Stomach (tissue), 4 donors: ENCODE measurements around the gene ACTL8.

Experiments used
- EP300 ChIP-seq: sonication (generic); formaldehyde crosslinking; IDR thresholded peaks from one replicate; pipeline ENCODE4 v1.6.1; 2017; ENCODE audit warnings: antibody characterized with exemption
- POLR2A ChIP-seq, 4 donors: fragments of 450-650 bp; IDR thresholded peaks; one replicate each; pipeline ENCODE4 v1.6.1; 2016; ENCODE audit warnings: antibody characterized with exemption in 4 of 4, control low read depth in 2 of 4, mild to moderate bottlenecking in 1 of 4, moderate library complexity in 1 of 4
- POLR2AphosphoS5 ChIP-seq, 3 donors: sonication (generic); formaldehyde crosslinking; IDR thresholded peaks; one replicate each; pipeline ENCODE4 v1.6.1; 2016; ENCODE audit warnings: antibody characterized with exemption in 3 of 3
- TF ChIP-seq, protein P1 (sequence below), 7 experiments: fragments of 450-650 bp in 4 of 7; fragments of 200-600 bp in 3 of 7; sonication (generic) in 3 of 7; IDR thresholded peaks; one replicate each; pipeline ENCODE4 v1.5.1; 2016 to 2019; ENCODE audit warnings: antibody characterized with exemption in 7 of 7, control low read depth in 2 of 7, mild to moderate bottlenecking in 1 of 7

DNA sequence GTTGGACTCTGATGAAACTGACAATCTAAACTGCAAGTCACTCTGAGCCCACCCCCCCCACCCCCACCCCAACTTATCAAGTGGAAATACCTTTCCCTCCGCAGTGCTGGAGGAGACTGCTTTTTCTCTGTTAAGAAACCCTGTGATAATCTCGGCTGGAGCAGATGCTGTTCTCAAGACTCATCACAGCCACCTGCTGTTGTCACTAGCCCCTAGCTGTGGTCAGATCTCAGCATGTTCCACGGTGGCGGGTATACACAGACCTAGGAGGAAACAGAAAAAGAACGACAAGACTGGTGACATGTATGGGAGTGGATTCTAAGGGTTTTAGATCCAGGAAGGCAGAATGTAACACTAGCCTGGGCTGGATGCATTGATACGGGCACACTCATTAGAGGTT is 2.3 kb downstream of the ACTL8 start:
- TF ChIP-seq, protein P1, sequence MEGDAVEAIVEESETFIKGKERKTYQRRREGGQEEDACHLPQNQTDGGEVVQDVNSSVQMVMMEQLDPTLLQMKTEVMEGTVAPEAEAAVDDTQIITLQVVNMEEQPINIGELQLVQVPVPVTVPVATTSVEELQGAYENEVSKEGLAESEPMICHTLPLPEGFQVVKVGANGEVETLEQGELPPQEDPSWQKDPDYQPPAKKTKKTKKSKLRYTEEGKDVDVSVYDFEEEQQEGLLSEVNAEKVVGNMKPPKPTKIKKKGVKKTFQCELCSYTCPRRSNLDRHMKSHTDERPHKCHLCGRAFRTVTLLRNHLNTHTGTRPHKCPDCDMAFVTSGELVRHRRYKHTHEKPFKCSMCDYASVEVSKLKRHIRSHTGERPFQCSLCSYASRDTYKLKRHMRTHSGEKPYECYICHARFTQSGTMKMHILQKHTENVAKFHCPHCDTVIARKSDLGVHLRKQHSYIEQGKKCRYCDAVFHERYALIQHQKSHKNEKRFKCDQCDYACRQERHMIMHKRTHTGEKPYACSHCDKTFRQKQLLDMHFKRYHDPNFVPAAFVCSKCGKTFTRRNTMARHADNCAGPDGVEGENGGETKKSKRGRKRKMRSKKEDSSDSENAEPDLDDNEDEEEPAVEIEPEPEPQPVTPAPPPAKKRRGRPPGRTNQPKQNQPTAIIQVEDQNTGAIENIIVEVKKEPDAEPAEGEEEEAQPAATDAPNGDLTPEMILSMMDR (IDR thresholded peaks at IDR 0.05): no peak
- TF ChIP-seq EP300 (no peak), POLR2A (IDR thresholded peaks at IDR 0.05) (no peak), POLR2AphosphoS5 (IDR thresholded peaks at IDR 0.05) (no peak)
